Erythroblast (primary cell): Measurements from ENCODE around the gene CEP295NL.

Experiments
- GATA1 ChIP-seq: IDR thresholded peaks from 2 replicates; pipeline ENCODE4 v1.6.1; 2011; ENCODE audit warnings: low read depth, mild to moderate bottlenecking, control low read depth, low read length, moderate library complexity
- POLR2A ChIP-seq: IDR thresholded peaks from 2 replicates; pipeline ENCODE4 v1.6.1; 2011; ENCODE audit warnings: mild to moderate bottlenecking, low read length

GRCh38 chr17:78908426-78908825 lies 5.4 kb upstream of the CEP295NL start:
- TF ChIP-seq POLR2A (no peak), GATA1 (no peak)
